Endothelial cell of umbilical vein (primary cell): ENCODE measurements around the gene TMEM138. TPM values are rescaled to one million over a fixed set of nuclear protein-coding genes. Genes with fewer than 3 reads are reported as not detected.

ENCODE experiments used
- BruUV-seq: library from RNA; stranded (reverse); fragments of 400-500 nt; replicated peaks from 2 replicates; lab custom pipeline; 2021; lab: Mats Ljungman, UMichigan
- CTCF ChIA-PET: fragments of 300-600, 350-600 bp; sonication (Branson Sonifier 250); formaldehyde crosslinking; loops from one replicate; lab custom pipeline; 2021; ENCODE audit warnings: antibody characterized with exemption, inconsistent platforms; lab: Charles Lee
- POLR2A ChIA-PET: fragments of 300-600, 350-600 bp; sonication (Branson Sonifier 250); formaldehyde crosslinking; loops from one replicate; lab custom pipeline; 2021; ENCODE audit warnings: antibody characterized with exemption, inconsistent platforms; lab: Charles Lee
- DNase-seq: peaks from one replicate; pipeline ENCODE4 v3.0.0-alpha.2; 2011; ENCODE audit warnings: low read depth, low spot score
- FAIRE-seq: peaks from 2 replicates; lab custom pipeline; 2011; peaks lifted over from hg19 to GRCh38; lab: Jason Lieb, UNC
- H2AFZ ChIP-seq: 2 replicates; pipeline ENCODE4 v1.6.0; 2012; ENCODE audit warnings: low read depth, low read length, control low read depth, inconsistent platforms
- H3K27ac ChIP-seq: 2 replicates; pipeline ENCODE4 v1.5.1; 2011; ENCODE audit warnings: low read depth, mild to moderate bottlenecking, control low read depth, low read length, moderate library complexity; ENCODE audit not compliant: insufficient read depth
- H3K27me3 ChIP-seq, 2 experiments: 2 replicates each; pipeline versions ENCODE4 v1.6.0 to v1.6.1; 2011; ENCODE audit warnings: low read length in 2 of 2, mixed read lengths in 1 of 2; ENCODE audit not compliant: control insufficient read depth in 2 of 2, insufficient read depth in 2 of 2
- H3K36me3 ChIP-seq, 2 experiments: 2 replicates in 1 of 2; 3 replicates in 1 of 2; pipeline ENCODE4 v1.5.1; 2011; ENCODE audit warnings: low read length in 2 of 2, mild to moderate bottlenecking in 1 of 2, moderate library complexity in 1 of 2; ENCODE audit not compliant: control insufficient read depth in 2 of 2, insufficient read depth in 2 of 2; ENCODE audit errors: extremely low read depth in 1 of 2
- H3K4me1 ChIP-seq: 3 replicates; pipeline ENCODE4 v1.5.1; 2011; ENCODE audit warnings: mild to moderate bottlenecking, low read length; ENCODE audit not compliant: control insufficient read depth, insufficient read depth; ENCODE audit errors: extremely low read depth
- H3K4me2 ChIP-seq: 2 replicates; pipeline ENCODE4 v1.6.1; 2011; ENCODE audit warnings: low read length, control low read depth, mixed read lengths; ENCODE audit not compliant: insufficient read depth
- H3K4me3 ChIP-seq, 3 experiments: fragments of 200-600 bp in 1 of 3; sonication (generic), shearing (Covaris generic) in 1 of 3; replicated peaks in 1 of 3; 2 replicates each; pipeline ENCODE4 v1.5.1; 2011 to 2016; ENCODE audit warnings: control low read depth in 3 of 3, low read length in 3 of 3, mild to moderate bottlenecking in 2 of 3, inconsistent platforms in 1 of 3, low read depth in 1 of 3, moderate library complexity in 1 of 3; ENCODE audit not compliant: insufficient read depth in 1 of 3
- H3K79me2 ChIP-seq: 2 replicates; pipeline ENCODE4 v1.6.0; 2012; ENCODE audit warnings: low read length, inconsistent platforms; ENCODE audit not compliant: control insufficient read depth, insufficient read depth
- H3K9ac ChIP-seq: replicated peaks from 2 replicates; pipeline ENCODE3; 2011; ENCODE audit warnings: low read length, control low read depth; ENCODE audit not compliant: insufficient read depth; ENCODE audit errors: extremely low read depth
- H3K9me1 ChIP-seq: replicated peaks from 3 replicates; pipeline ENCODE4 v1.6.0; 2011; ENCODE audit warnings: mild to moderate bottlenecking, low read length; ENCODE audit not compliant: control insufficient read depth, insufficient read depth; ENCODE audit errors: extremely low read depth
- H3K9me3 ChIP-seq: replicated peaks from 2 replicates; pipeline ENCODE4 v1.5.1; 2012; ENCODE audit warnings: low read length, inconsistent platforms; ENCODE audit not compliant: control insufficient read depth, insufficient read depth
- H4K20me1 ChIP-seq: replicated peaks from 2 replicates; pipeline ENCODE3; 2011; ENCODE audit warnings: mild to moderate bottlenecking, low read length; ENCODE audit not compliant: control insufficient read depth, insufficient read depth; ENCODE audit errors: extremely low read depth
- CTCF ChIP-seq, 2 donors: IDR thresholded peaks; 1 replicate in 1 of 2; 2 replicates in 1 of 2; pipeline ENCODE4 v1.5.1; 2011; ENCODE audit warnings: low read length in 2 of 2, mild to moderate bottlenecking in 2 of 2, moderate library complexity in 2 of 2, control low read depth in 1 of 2, inconsistent platforms in 1 of 2, low read depth in 1 of 2; ENCODE audit not compliant: insufficient read depth in 1 of 2; ENCODE audit errors: extremely low read depth in 1 of 2
- EZH2 ChIP-seq: IDR thresholded peaks from 2 replicates; pipeline ENCODE4 v1.6.1; 2012; ENCODE audit warnings: borderline replicate concordance, low read depth, mild to moderate bottlenecking, moderate library complexity, low read length, inconsistent platforms; ENCODE audit not compliant: severe bottlenecking
- FOS ChIP-seq: IDR thresholded peaks from 2 replicates; pipeline ENCODE4 v1.6.1; 2011; ENCODE audit warnings: mild to moderate bottlenecking, low read length, moderate library complexity, borderline replicate concordance; ENCODE audit not compliant: insufficient read depth
- GATA2 ChIP-seq: IDR thresholded peaks from 2 replicates; pipeline ENCODE4 v1.7.0; 2011; ENCODE audit warnings: low read depth, mild to moderate bottlenecking, moderate library complexity, mixed read lengths, low read length; ENCODE audit not compliant: insufficient read length, insufficient read depth
- JUN ChIP-seq: IDR thresholded peaks from 2 replicates; pipeline ENCODE4 v1.6.1; 2011; ENCODE audit warnings: borderline replicate concordance, low read depth; ENCODE audit not compliant: insufficient read length, insufficient read depth
- MAX ChIP-seq: IDR thresholded peaks from 2 replicates; pipeline ENCODE4 v1.6.1; 2011; ENCODE audit not compliant: insufficient read depth, insufficient read length
- MYC ChIP-seq: IDR thresholded peaks from one replicate; pipeline ENCODE4 v1.6.1; 2011; ENCODE audit warnings: mild to moderate bottlenecking, low read depth, low read length
- POLR2A ChIP-seq: IDR thresholded peaks from 2 replicates; pipeline ENCODE4 v1.6.1; 2012; ENCODE audit warnings: low read depth, mild to moderate bottlenecking, control low read depth, low read length
- POLR2AphosphoS5 ChIP-seq: IDR thresholded peaks from 2 replicates; pipeline ENCODE4 v1.6.1; 2012; ENCODE audit warnings: low read depth, mild to moderate bottlenecking, control low read depth, low read length, moderate library complexity; ENCODE audit not compliant: insufficient read depth
- dilution Hi-C: fragments of 300-500 bp; cut with MboI; formaldehyde crosslinking; loops from one replicate; pipeline ENCODE4 v1.15.0; 2019; ENCODE audit warnings: low sequenced_read_pairs; ENCODE audit not compliant: extremely low pct_ligation_motif_present
- intact Hi-C: fragments of 100-400 bp; cut with micrococcal nuclease; formaldehyde crosslinking; loops from one replicate; pipeline ENCODE4 v1.10.0; 2022
- polyA plus RNA-seq, 4 experiments: library from polyadenylated mRNA; depleted of rRNA in 3 of 4; stranded (reverse) in 3 of 4; unstranded in 1 of 4; fragments of >200 nt; gene quantifications; 2 replicates each; pipeline versions ENCODE4 v1.2.1 to v1.2.3, GENCODE V29; 2011 to 2012; ENCODE audit warnings: missing spikeins in 1 of 4
- total RNA-seq: library from RNA; stranded (reverse); gene quantifications from 2 replicates; pipeline ENCODE4 v1.2.3, GENCODE V29; 2021

Gene TMEM138
- total and polyA plus RNA-seq, 2 donors (not counting 3 experiments of a cell fraction or from before 2014, with no cell fraction given): 37.9 to 60.0 TPM

DNA sequence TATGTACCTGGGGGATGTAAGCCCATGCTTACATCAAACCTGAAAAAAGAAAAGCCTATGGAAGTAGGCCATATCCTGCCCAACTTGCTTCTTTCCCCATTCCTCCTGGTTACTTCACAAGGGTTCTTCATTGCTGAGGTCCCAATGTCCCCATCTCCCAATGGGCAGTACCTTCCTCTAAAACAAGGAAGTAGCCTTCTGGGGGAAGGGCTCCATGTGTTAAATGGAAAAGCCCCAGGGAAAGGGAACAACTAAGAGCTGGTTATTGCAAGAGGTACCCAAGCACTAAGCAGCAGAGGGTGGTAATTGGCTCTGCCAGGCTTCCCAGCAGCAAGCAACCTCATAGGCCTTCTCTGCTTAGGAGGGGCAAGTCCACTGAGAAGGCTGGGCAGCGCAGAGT lies 41.5 kb downstream of the TMEM138 start:
- H3K4me1 ChIP-seq: no peaks in the 10 kb centered on the region
- H3K4me2 ChIP-seq: no peak overlapping the region
- no peak overlapping the region for H3K27ac ChIP-seq
- POLR2A ChIA-PET: no interaction called here
- intact Hi-C loops (no loop called here), dilution Hi-C loops (no loop called here)
- no peak overlapping the region for H3K4me3 ChIP-seq
- FAIRE-seq: no peak
- H3K27me3 ChIP-seq: no peaks in the 10 kb centered on the region
- no peak for DNase-seq
- no peaks in the 10 kb centered on the region for H3K9me1 ChIP-seq
- no peaks in the 10 kb centered on the region for H4K20me1 ChIP-seq
- TF ChIP-seq MYC: no peak
- TF ChIP-seq GATA2: no peak
- TF ChIP-seq POLR2A: no peak
- no peak for TF ChIP-seq CTCF (IDR thresholded peaks at IDR 0.05; ENCODE audit: extremely low read depth in 1 of 2, insufficient read depth in 1 of 2, low read depth in 1 of 2, low read length in 2 of 2)
- no peak for TF ChIP-seq JUN
- no peak for TF ChIP-seq EZH2
- no peak for TF ChIP-seq FOS
- TF ChIP-seq MAX: no peak
- TF ChIP-seq POLR2AphosphoS5: no peak
- H3K9ac ChIP-seq: no peak overlapping the region
- no TSS peak for BruUV-seq
- CTCF ChIA-PET: interaction anchor here (2.1 kb wide), 1 partner anchor 67 kb away, joined by 6 read pairs; no protein-coding TSS in a partner anchor
- no peaks in the 10 kb centered on the region for H3K79me2 ChIP-seq
- peaks cover 26 to 34% of the 10 kb centered on the region in 2 experiments for H3K36me3 ChIP-seq
- H2AFZ ChIP-seq: no peak overlapping the region
- no peaks in the 10 kb centered on the region for H3K9me3 ChIP-seq
